22Rv1 (cell line): Measurements from ENCODE around the gene ANAPC1.

Experiments used
- CTCF ChIP-seq: fragments of 450-650 bp; IDR thresholded peaks from 2 replicates; pipeline ENCODE4 v1.5.1; 2017; ENCODE audit warnings: mild to moderate bottlenecking
- ZFX ChIP-seq: fragments of 450-650 bp; IDR thresholded peaks from 2 replicates; pipeline ENCODE4 v1.6.1; 2017; ENCODE audit warnings: antibody characterized with exemption, borderline replicate concordance

- TF ChIP-seq CTCF (no peak), ZFX (no peak)
Observed at GRCh38 chr2:111905990-111906735, 22.2 kb upstream of the ANAPC1 start.
